B cell (primary cell): ENCODE results near the gene PDE11A. TPM values are rescaled to one million over a fixed set of nuclear protein-coding genes. Genes with fewer than 3 reads are reported as not detected.

Experiments used
- ATAC-seq: fragments of 200-7000 bp; cut with Tn5 transposase; one replicate; pipeline ENCODE4 v1.10.0; 2021; ENCODE audit warnings: low read depth, mild to moderate bottlenecking, moderate number of reproducible peaks, moderate library complexity
- CTCF ChIA-PET: fragments of 350-600 bp; sonication (Branson Sonifier 250); formaldehyde crosslinking; loops from one replicate; lab custom pipeline; 2021; ENCODE audit warnings: antibody characterized with exemption, inconsistent platforms; lab: Charles Lee
- POLR2A ChIA-PET: fragments of 350-600 bp; sonication (Branson Sonifier 250); formaldehyde crosslinking; loops from one replicate; lab custom pipeline; 2021; ENCODE audit warnings: antibody characterized with exemption; lab: Charles Lee
- DNase-seq: peaks from one replicate; pipeline ENCODE4 v3.0.0; 2013
- H2AFZ ChIP-seq: 2 replicates; pipeline ENCODE4 v1.6.1; 2012; ENCODE audit warnings: mild to moderate bottlenecking, low read depth, low read length; ENCODE audit not compliant: insufficient read depth, poor library complexity, severe bottlenecking
- H3K27ac ChIP-seq, 2 donors: 1 replicate in 1 of 2; 2 replicates in 1 of 2; pipeline ENCODE4 v1.5.1; 2012 to 2013; ENCODE audit warnings: low read length in 2 of 2, mild to moderate bottlenecking in 2 of 2, moderate library complexity in 1 of 2
- H3K27me3 ChIP-seq, 4 experiments: fragments of 200-600 bp in 1 of 4; sonication (generic) in 1 of 4; replicated peaks in 1 of 4; 1 replicate in 2 of 4; 2 replicates in 2 of 4; pipeline versions ENCODE4 v1.6.1 to v1.7.0; 2013 to 2016; ENCODE audit warnings: low read length in 3 of 4, mild to moderate bottlenecking in 2 of 4, mixed read lengths in 1 of 4, moderate library complexity in 1 of 4; ENCODE audit not compliant: insufficient read depth in 4 of 4, control insufficient read depth in 3 of 4; ENCODE audit errors: control extremely low read depth in 1 of 4
- H3K36me3 ChIP-seq, 2 experiments: replicated peaks in 1 of 2; 1 replicate in 1 of 2; 2 replicates in 1 of 2; pipeline versions ENCODE4 v1.6.1 to v1.7.1; 2013; ENCODE audit warnings: low read length in 1 of 2; ENCODE audit not compliant: insufficient read depth in 2 of 2, control insufficient read depth in 1 of 2; ENCODE audit errors: control extremely low read depth in 1 of 2, extremely low read depth in 1 of 2
- H3K4me1 ChIP-seq, 2 donors: fragments of 200-600 bp in 1 of 2; sonication (generic) in 1 of 2; 1 replicate in 1 of 2; 2 replicates in 1 of 2; pipeline versions ENCODE4 v1.5.1 to v1.6.1; 2013 to 2017; ENCODE audit warnings: low read length in 2 of 2; ENCODE audit not compliant: control insufficient read depth in 2 of 2, insufficient read depth in 2 of 2
- H3K4me2 ChIP-seq: replicated peaks from 2 replicates; pipeline ENCODE3; 2012; ENCODE audit warnings: mild to moderate bottlenecking, low read depth, low read length; ENCODE audit not compliant: poor library complexity, severe bottlenecking
- H3K4me3 ChIP-seq, 5 experiments: fragments of 200-600 bp in 1 of 5; sonication (generic) in 1 of 5; 1 replicate in 3 of 5; 2 replicates in 2 of 5; pipeline versions ENCODE4 v1.5.1 to v1.7.0; 2011 to 2016; ENCODE audit warnings: low read length in 4 of 5, mild to moderate bottlenecking in 4 of 5, low read depth in 2 of 5, control low read depth in 1 of 5, moderate library complexity in 1 of 5; ENCODE audit not compliant: insufficient read depth in 1 of 5; ENCODE audit errors: control extremely low read depth in 1 of 5, extremely low read depth in 1 of 5
- H3K79me2 ChIP-seq: fragments of 200-600 bp; sonication (generic); one replicate; pipeline ENCODE4 v1.6.0; 2016; ENCODE audit warnings: low read length; ENCODE audit not compliant: control insufficient read depth, insufficient read depth
- H3K9ac ChIP-seq: fragments of 200-600 bp; sonication (generic); 2 replicates; pipeline ENCODE4 v1.6.1; 2017; ENCODE audit warnings: mild to moderate bottlenecking, low read length, moderate library complexity
- H3K9me3 ChIP-seq, 3 donors: one replicate each; pipeline versions ENCODE4 v1.6.1 to v1.7.1; 2013; ENCODE audit warnings: low read length in 2 of 3; ENCODE audit not compliant: control insufficient read depth in 2 of 3, insufficient read depth in 1 of 3; ENCODE audit errors: control extremely low read depth in 1 of 3
- H4K20me1 ChIP-seq: 2 replicates; pipeline ENCODE4 v1.6.0; 2012; ENCODE audit warnings: mild to moderate bottlenecking, low read length; ENCODE audit not compliant: insufficient read depth, control insufficient read depth, poor library complexity, severe bottlenecking
- H3K27ac Mint-ChIP-seq: one replicate; pipeline ENCODE4 v1.8.0; 2021; ENCODE audit warnings: mixed read lengths
- H3K27me3 Mint-ChIP-seq: one replicate; pipeline ENCODE4 v1.8.0; 2021; ENCODE audit warnings: mixed read lengths
- H3K4me1 Mint-ChIP-seq: one replicate; pipeline ENCODE4 v1.8.0; 2021; ENCODE audit warnings: mixed read lengths
- H3K4me3 Mint-ChIP-seq: one replicate; pipeline ENCODE4 v1.8.0; 2021; ENCODE audit warnings: mixed read lengths
- H3K9me3 Mint-ChIP-seq: one replicate; pipeline ENCODE4 v1.8.0; 2022; ENCODE audit warnings: mixed read lengths; ENCODE audit not compliant: insufficient read depth
- EZH2 ChIP-seq: IDR thresholded peaks from 2 replicates; pipeline ENCODE4 v1.6.1; 2012; ENCODE audit warnings: borderline replicate concordance, low read depth, mild to moderate bottlenecking, moderate library complexity, low read length; ENCODE audit not compliant: insufficient read depth, poor library complexity, severe bottlenecking
- WGBS: methylation state at CpG from one replicate; pipeline ENCODE4 v1.1.5; 2013; ENCODE audit warnings: missing lambda C conversion rate; ENCODE audit not compliant: insufficient coverage; 5-methylcytosine and 5-hydroxymethylcytosine counted together
- intact Hi-C: fragments of 100-400 bp; cut with micrococcal nuclease; formaldehyde crosslinking; loops from one replicate; pipeline ENCODE4 v1.10.0; 2022
- polyA plus RNA-seq: library from polyadenylated mRNA; depleted of rRNA; stranded (reverse); fragments of >200 nt; gene quantifications from 2 replicates; pipeline ENCODE4 v1.2.3, GENCODE V29; 2012
- total RNA-seq, 2 donors: library from RNA; stranded (reverse); fragments of 120-200 nt in 1 of 2; gene quantifications; 1 replicate in 1 of 2; 2 replicates in 1 of 2; pipeline versions ENCODE4 v1.2.3 to v1.2.4, GENCODE V29; 2013 to 2022
- TF ChIP-seq, protein P1 (sequence below): fragments of 200-600 bp; IDR thresholded peaks from one replicate; pipeline ENCODE4 v1.8.0; 2022; ENCODE audit warnings: antibody characterized with exemption, mild to moderate bottlenecking

PDE11A gene
- total and polyA plus RNA-seq, 2 donors (not counting 1 experiment from before 2014, with no cell fraction given): 0.25 TPM; not detected in 1

DNA sequence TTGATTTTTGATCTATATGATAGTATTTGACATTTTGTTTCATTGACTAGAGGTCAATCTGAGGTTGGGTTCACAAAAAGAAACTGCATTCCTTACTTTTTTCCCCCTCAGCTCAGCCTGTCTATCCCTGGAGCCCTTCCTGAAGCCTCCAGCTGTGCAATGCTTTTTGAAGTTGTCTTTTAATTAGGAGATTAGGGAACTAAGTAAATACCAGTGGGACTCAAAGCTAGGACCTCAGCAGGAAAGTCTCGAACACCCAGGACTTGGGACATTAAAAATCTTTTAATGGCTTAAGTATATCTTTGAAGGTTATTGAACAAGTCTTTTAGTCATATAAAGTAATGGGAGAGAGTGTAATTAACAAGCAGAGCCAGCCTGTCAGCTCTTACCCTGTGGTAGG is 220.2 kb downstream of the PDE11A start:
- no peak for ATAC-seq
- H3K79me2 ChIP-seq: no peaks in the 10 kb centered on the region
- Mint-ChIP-seq H3K27ac (no peak overlapping the region), H3K27me3 (no peaks in the 10 kb centered on the region), H3K4me3 (no peak overlapping the region), H3K9me3 (peaks cover 8% of the 10 kb centered on the region), H3K4me1 (no peaks in the 10 kb centered on the region)
- no peak for DNase-seq
- H4K20me1 ChIP-seq: no peaks in the 10 kb centered on the region
- H3K4me2 ChIP-seq: no peak overlapping the region
- H3K4me1 ChIP-seq: no peaks in the 10 kb centered on the region
- TF ChIP-seq EZH2: no peak
- TF ChIP-seq, protein P1, sequence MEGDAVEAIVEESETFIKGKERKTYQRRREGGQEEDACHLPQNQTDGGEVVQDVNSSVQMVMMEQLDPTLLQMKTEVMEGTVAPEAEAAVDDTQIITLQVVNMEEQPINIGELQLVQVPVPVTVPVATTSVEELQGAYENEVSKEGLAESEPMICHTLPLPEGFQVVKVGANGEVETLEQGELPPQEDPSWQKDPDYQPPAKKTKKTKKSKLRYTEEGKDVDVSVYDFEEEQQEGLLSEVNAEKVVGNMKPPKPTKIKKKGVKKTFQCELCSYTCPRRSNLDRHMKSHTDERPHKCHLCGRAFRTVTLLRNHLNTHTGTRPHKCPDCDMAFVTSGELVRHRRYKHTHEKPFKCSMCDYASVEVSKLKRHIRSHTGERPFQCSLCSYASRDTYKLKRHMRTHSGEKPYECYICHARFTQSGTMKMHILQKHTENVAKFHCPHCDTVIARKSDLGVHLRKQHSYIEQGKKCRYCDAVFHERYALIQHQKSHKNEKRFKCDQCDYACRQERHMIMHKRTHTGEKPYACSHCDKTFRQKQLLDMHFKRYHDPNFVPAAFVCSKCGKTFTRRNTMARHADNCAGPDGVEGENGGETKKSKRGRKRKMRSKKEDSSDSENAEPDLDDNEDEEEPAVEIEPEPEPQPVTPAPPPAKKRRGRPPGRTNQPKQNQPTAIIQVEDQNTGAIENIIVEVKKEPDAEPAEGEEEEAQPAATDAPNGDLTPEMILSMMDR: no peak
- no peaks in the 10 kb centered on the region for H3K27me3 ChIP-seq
- H3K36me3 ChIP-seq: no peaks in the 10 kb centered on the region
- intact Hi-C loops: no loop called here
- H3K27ac ChIP-seq: no peak overlapping the region
- H3K9ac ChIP-seq: no peak overlapping the region
- H2AFZ ChIP-seq: no peak overlapping the region
- POLR2A ChIA-PET: no interaction called here
- CTCF ChIA-PET: no interaction called here
- no peak overlapping the region for H3K4me3 ChIP-seq
- WGBS: no CpG with 5 or more reads among the region's 1 CpG
- peaks cover 0 to 4% (median 0%) of the 10 kb centered on the region in 3 donors for H3K9me3 ChIP-seq

DNA sequence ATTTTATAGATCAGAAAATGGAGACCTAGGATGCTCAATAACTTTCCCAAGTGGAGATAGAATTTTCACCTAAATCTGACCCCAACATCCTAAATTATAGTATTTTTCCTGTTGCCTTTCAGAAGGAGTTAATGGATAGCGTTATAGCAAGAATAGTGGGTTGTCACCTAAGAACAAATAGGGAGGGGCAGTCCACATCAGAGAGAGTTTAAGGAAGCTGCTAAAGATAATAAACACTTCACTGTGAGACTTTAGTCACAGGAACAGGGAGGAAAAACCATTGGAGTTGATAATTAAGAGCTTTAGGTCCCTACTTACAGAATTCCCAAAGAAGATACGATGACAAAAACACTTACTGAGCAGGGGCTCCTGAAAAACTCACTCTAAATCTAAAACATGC is 229.4 kb downstream of the PDE11A start:
- Mint-ChIP-seq H3K4me3 (no peak overlapping the region), H3K4me1 (no peaks in the 10 kb centered on the region), H3K27ac (no peak overlapping the region), H3K9me3 (no peaks in the 10 kb centered on the region), H3K27me3 (peaks cover 4% of the 10 kb centered on the region)
- Histone ChIP-seq H3K9ac (no peak overlapping the region), H3K79me2 (no peaks in the 10 kb centered on the region), H3K36me3 (no peaks in the 10 kb centered on the region), H3K4me2 (no peak overlapping the region), H4K20me1 (no peaks in the 10 kb centered on the region), H3K4me1 (no peaks in the 10 kb centered on the region), H3K27me3 (no peaks in the 10 kb centered on the region), H3K4me3 (no peak overlapping the region), H2AFZ (no peak overlapping the region), H3K9me3 (no peaks in the 10 kb centered on the region), H3K27ac (no peak overlapping the region)
- CTCF ChIA-PET: no interaction called here
- intact Hi-C loops: no loop called here
- ATAC-seq (no peak), DNase-seq (no peak)
- TF ChIP-seq, protein P1: no peak
- no peak for TF ChIP-seq EZH2
- WGBS: no CpG with 5 or more reads among the region's 2 CpGs
- POLR2A ChIA-PET: no interaction called here
